HEK293 (cell line): ENCODE results near the gene TCEAL8.

Experiments used
- MZF1 ChIP-seq: fragments of 450-650 bp; formaldehyde crosslinking; IDR thresholded peaks from 2 replicates; pipeline ENCODE4 v1.5.1; 2017; ENCODE audit warnings: missing biosample characterization, missing genetic modification characterization, borderline replicate concordance
- ZNF18 ChIP-seq: fragments of 450-650 bp; formaldehyde crosslinking; IDR thresholded peaks from 2 replicates; pipeline ENCODE4 v1.5.1; 2016; ENCODE audit warnings: missing biosample characterization, missing genetic modification characterization
- ZNF24 ChIP-seq: fragments of 450-650 bp; formaldehyde crosslinking; IDR thresholded peaks from 2 replicates; pipeline ENCODE4 v1.5.1; 2016; ENCODE audit warnings: missing biosample characterization, missing genetic modification characterization
- TF ChIP-seq, protein P1 (sequence below): fragments of 450-650 bp; formaldehyde crosslinking; IDR thresholded peaks from 2 replicates; pipeline ENCODE4 v1.5.1; 2016; ENCODE audit warnings: missing biosample characterization, missing genetic modification characterization

- TF ChIP-seq, protein P1, sequence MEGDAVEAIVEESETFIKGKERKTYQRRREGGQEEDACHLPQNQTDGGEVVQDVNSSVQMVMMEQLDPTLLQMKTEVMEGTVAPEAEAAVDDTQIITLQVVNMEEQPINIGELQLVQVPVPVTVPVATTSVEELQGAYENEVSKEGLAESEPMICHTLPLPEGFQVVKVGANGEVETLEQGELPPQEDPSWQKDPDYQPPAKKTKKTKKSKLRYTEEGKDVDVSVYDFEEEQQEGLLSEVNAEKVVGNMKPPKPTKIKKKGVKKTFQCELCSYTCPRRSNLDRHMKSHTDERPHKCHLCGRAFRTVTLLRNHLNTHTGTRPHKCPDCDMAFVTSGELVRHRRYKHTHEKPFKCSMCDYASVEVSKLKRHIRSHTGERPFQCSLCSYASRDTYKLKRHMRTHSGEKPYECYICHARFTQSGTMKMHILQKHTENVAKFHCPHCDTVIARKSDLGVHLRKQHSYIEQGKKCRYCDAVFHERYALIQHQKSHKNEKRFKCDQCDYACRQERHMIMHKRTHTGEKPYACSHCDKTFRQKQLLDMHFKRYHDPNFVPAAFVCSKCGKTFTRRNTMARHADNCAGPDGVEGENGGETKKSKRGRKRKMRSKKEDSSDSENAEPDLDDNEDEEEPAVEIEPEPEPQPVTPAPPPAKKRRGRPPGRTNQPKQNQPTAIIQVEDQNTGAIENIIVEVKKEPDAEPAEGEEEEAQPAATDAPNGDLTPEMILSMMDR (tag by site-specific recombination), result no peak
- TF ChIP-seq ZNF18 (tag by site-specific recombination) (no peak), ZNF24 (tag by site-specific recombination) (0 out of 2 replicates have a peak, but pooled peaks have one; percentile 34), MZF1 (tag by site-specific recombination) (no peak)
Measured at GRCh38 chrX:103254171-103254824, 657 bp downstream of the TCEAL8 start.
